Neural progenitor cell (in vitro differentiated cells): ENCODE data around the gene MBP.

Experiments used
- CTCF ChIP-seq: fragments of 200-600 bp; sonication (generic); IDR thresholded peaks from 2 replicates; pipeline ENCODE4 v1.5.1; 2017; ENCODE audit warnings: antibody characterized with exemption, mild to moderate bottlenecking
- EZH2 ChIP-seq: fragments of 200-600 bp; sonication (generic); IDR thresholded peaks from 2 replicates; pipeline ENCODE4 v1.6.1; 2017; ENCODE audit warnings: antibody characterized with exemption, mild to moderate bottlenecking, moderate library complexity
- EZH2phosphoT487 ChIP-seq: fragments of 200-600 bp; sonication (generic); IDR thresholded peaks from 2 replicates; pipeline ENCODE4 v1.6.1; 2017; ENCODE audit warnings: antibody characterized with exemption

GRCh38 chr18:77164026-77164425 is 31.4 kb upstream of the MBP start:
- no peak for TF ChIP-seq CTCF
- TF ChIP-seq EZH2 = no peak
- TF ChIP-seq EZH2phosphoT487 = no peak
